Amygdala (tissue), 56 donors: Measurements from ENCODE around the gene LAMB1.
A peak's percentile ranks its signal among the peaks of the same experiment; 100 is the strongest.
"Not testable (repeated sequence)": the region's sequence is repeated elsewhere in the genome, so short reads cannot be mapped to it uniquely, and the experiment has no call there.

Source experiments
- DNase-seq, 56 donors: peaks; one replicate each; lab custom pipeline; 2025; lab: John Stamatoyannopoulos, UW

Gene LAMB1

GRCh38 chr7:107976620-107977019, 26.3 kb downstream of the LAMB1 start:
- DNase-seq = no peak

DNA sequence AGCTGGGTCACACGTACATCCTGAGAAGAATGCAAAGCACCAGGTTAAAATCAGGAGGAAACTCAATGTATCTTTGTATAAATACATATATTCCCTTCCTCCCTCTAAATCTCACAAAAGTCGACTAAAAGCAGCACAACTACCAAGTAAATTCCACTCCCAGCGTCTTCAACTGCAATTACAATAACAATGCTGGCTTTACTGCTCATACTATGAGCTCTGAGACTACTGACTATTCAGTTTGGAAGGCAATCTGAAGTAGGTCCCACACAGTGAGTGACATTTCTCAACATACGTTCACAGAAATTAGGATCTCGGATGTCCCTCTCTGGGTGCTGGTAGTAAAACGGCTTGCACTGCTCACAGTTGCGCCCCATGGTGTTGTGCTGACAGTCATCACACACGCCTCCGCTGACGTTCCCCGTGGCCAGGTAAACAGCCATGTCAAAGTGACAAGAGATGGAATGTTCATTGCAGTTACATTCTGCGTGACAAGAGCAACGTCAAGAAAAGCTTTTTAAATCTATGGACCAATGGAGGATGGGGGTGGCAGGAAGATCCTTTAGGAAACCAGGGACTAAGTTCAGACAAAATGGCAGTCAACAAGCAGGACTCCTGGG, 27.5 kb downstream of the LAMB1 start:
- no peak for DNase-seq

GRCh38 chr7:107973861-107974260, 29.1 kb downstream of the LAMB1 start:
- DNase-seq = no peak

DNA sequence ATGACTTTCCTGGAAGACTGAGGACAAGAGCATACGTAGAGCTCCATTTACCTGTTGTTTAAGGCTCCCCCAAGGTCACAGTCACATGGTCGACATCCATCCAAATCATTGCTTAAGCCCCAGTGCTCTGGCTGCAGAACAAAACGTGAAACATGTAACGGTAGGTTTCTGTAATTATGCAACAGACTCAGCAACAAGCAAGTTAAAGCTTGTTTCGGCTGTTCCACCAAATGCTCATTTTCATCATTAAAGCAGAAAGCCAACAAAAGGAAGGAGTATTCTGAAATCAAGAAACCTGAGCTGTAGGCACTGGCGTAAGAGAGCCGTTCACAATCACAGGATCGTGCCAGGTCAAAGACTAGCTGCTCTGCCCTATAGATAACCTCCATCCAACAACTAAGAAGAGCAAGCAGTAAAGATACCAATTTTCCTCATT, 30.0 kb downstream of the LAMB1 start:
- no peak for DNase-seq

DNA sequence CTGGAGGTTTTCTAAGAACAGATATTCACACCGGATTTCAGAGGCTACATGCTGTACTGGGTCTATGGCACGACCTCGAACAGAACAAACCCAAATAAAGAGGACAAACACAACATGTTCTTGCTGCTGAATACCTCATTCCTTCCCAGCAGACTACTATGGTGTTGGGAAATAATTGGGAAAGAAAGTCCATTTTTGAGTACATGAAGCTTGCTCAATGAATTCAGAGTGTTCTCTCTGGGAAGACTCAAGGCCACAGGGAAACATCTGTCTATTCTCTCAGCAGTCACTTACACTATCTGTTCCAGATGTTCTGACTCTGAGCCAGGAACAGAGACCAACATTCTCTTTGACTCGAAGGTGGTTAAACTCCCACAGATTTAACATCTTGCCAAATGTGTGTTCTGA, 30.9 kb downstream of the LAMB1 start:
- DNase-seq = no peak

GRCh38 chr7:107971613-107972012, 31.3 kb downstream of the LAMB1 start:
- DNase-seq = no peak

- no peak for DNase-seq
Measured at GRCh38 chr7:107971100-107971499, 31.9 kb downstream of the LAMB1 start.

GRCh38 chr7:107969856-107970255, 33.1 kb downstream of the LAMB1 start:
- no peak for DNase-seq

- no peak for DNase-seq
Measured at GRCh38 chr7:107968449-107968848, 34.5 kb downstream of the LAMB1 start.

GRCh38 chr7:107967420-107967819, 35.5 kb downstream of the LAMB1 start:
- DNase-seq = no peak

GRCh38 chr7:107966711-107967110, 36.2 kb downstream of the LAMB1 start:
- DNase-seq = peak in 2 of 56 donors; percentile 2 to 15

DNA sequence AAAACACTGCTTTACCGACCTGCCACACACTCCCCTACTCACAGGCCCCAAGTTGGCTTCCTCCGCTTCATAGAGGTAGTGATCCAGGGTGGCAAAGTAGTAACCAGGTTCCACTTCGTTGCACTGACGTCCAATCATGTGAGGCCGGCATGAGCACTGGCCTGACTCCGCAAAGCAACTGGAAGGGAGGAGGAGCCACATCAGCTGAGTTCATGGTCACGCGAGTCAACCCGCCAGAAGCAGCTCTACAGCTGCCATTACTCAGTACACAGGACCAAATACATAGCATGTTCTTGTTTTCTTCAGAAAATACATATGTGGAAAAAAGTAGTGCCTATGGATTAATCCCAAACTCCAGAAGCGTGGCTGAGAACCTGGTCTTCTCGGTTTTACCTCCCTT, 38.5 kb downstream of the LAMB1 start:
- DNase-seq = no peak

DNA sequence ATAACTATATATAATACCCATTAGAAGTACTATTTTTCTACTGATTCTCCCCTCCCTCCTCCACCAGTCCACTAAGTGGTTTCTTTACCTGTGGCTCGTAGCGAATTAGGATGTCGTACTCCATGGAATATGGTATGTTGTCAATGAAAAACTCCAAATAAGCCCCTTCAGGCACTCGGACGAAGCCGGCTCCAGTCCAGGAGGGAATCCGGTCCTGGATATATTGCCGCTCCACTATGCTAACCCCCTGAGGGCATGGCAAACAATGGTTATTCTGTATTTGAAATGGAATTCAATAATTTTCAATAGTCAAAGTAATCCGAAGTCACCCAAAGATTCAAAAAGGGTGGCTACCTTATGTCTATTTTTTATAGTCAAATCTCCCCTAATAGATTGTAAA, 40.1 kb downstream of the LAMB1 start:
- DNase-seq = no peak

- no peak for DNase-seq
Measured at GRCh38 chr7:107961405-107961804, 41.6 kb downstream of the LAMB1 start.

DNA sequence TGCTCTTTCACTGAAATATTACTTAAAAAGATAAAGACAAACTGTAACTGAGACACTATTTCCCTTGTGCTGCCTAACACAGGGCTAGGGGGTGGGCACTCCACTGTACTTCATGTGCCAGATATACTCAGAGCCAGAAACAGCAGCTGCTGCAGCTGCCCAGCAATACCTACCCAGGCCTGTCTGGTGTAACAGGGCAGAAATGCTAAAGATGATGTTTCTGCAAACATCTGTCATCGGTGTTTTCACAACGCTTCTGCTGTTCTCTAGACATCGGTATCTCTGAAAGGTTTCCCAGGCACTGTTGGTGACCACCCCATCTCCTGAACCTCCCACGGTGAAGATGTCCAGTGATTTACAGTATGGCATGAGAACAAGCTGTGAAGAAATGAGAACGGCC, 42.7 kb downstream of the LAMB1 start:
- no peak for DNase-seq

GRCh38 chr7:107959527-107959898, 43.4 kb downstream of the LAMB1 start:
- no peak for DNase-seq

GRCh38 chr7:107958764-107959526, 44.0 kb downstream of the LAMB1 start:
- DNase-seq = peak in 1 of 56 donors; percentile 9

DNA sequence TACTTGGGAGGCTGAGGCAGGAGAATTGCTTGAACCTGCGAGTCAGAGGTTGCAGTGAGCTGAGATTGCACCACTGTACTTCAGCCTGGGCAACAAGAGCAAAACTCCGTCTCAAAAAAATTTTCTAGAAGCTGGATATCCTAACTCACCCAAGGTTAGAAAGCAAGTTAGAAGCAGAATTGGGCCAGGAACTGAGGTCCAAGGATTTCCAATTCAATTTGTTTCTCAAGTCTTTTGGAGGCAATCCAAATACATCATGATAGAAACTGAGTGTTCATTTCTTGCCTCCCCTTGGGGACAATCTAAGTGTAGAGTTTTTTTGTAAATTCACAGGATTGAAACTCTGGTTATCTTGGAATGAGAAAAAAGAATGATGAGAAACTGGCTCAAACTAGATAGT, 45.5 kb downstream of the LAMB1 start:
- no peak for DNase-seq

DNA sequence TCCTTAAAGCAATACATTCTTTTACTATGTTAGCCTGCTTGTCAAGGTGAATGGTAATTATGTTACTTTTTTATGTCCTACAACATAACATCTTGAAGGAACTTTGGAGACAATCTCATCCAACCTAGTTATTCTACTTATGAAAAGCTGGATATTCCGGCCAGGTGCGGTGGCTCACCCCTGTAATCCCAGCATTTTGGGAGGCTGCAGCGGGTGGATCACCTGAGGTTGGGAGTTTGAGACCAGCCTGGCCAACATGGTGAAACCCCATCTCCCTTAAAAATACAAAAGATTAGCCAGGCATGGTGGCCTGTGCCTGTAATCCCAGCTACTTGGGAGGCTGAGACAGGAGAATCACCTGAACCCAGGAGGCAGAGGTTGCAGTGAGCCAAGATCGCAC, 46.0 kb downstream of the LAMB1 start:
- DNase-seq = not testable (repeated sequence)

DNA sequence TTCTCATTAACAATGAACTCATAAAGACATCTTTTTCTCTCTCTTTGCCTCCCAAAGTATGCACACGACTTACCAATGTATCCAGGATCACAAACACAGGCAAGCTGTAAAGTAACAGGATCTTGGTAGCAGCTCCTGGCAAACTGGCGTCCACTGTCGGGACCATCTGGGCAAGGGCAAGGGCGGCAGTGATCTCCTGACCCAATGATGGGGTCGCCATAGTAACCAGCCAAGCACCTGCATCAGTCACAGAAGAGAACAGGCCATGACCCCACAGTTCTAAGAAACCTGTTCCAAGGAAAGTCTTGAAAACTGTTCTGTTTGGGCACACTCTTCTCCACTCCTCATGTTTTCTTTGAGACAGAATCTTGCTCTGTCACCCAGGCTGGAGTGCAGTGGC, 47.6 kb downstream of the LAMB1 start:
- DNase-seq = no peak

DNA sequence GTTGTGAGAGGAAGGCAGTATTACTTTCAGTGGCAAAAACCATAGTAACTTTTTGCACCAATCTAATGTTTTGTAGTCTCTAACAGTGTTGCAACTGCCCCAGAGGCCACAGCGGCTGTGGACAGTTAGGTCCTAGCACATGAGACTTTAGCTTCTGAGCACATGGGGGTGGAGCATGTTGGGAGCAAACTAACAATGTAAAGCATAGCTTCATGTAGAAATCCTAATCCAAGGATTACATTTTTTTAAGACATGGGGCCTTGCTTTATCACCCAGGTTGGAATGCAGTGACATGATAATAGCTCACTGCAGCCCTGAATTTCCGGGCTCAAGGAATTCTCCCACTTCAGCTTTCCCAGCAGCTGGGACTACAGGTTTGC, 49.0 kb downstream of the LAMB1 start:
- DNase-seq = no peak

DNA sequence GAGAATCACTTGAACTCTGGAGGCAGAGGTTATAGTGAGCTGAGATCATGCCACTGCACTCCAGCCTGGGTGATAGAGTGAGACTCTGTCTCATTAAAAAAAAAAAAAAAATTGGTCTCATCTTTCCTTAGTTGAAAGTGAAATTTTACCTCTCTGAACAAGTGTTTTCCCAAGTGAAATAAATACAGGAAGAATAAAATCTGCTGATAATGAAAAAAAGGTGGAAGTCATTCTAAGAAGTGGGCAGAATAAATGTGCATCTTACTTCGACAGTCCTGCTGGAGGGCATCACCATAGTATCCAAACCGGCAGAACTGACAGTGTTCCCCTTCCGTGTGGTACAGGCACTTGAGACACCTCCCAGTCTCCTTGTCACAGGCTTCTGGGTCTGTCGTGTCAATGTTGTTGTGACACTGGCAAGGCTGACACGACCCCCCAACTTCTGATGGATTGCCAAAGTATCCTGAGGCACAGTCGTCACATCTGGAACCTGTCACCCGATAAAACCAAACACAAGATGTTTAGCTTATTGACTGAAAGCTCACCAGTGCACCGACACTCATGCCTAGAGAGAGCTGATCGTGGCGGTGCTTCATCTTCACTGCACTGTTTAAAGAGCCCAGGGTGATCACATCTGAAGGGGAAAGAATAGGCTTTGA, 49.6 kb downstream of the LAMB1 start:
- DNase-seq = no peak
